ENCODE results near the gene PINK1.

Gene PINK1

GRCh38 chr1:20660847-20661206 lies 27.6 kb downstream of the PINK1 start:
- Mint-ChIP-seq H3K27ac (peak overlapping the region; percentile 89 to 98 (median 96)), H3K9me3 (no peaks in the 10 kb centered on the region), H3K36me3 (ENCODE audit: low read depth) (peaks cover 21% of the 10 kb centered on the region), H3K4me3 (peak overlapping the region; percentile 99 to 100 (median 100)), H3K27me3 (ENCODE audit: low read depth) (no peaks in the 10 kb centered on the region), H3K4me1 (peaks cover 35% of the 10 kb centered on the region)
- TF ChIP-seq CTCF (IDR thresholded peaks at IDR 0.05; ENCODE audit: unreplicated experiment in 3 of 3), result no peak

GRCh38 chr1:20661207-20662109 lies 28.2 kb downstream of the PINK1 start, which contains the start of gene DDOST:
TSS of gene DDOST (minus strand) at chr1:20661369. CDS start at chr1:20661350, 19 bp downstream.
- no peaks in the 10 kb centered on the region for H3K9me3 Mint-ChIP-seq
- peaks cover 34% of the 10 kb centered on the region for H3K4me1 Mint-ChIP-seq
- peak within 1 kb of the TSS; percentile 89 to 98 (median 96) for H3K27ac Mint-ChIP-seq
- TF ChIP-seq CTCF (IDR thresholded peaks at IDR 0.05; ENCODE audit: unreplicated experiment in 3 of 3), result peak; percentile 37 to 49 (median 44)
- H3K4me3 Mint-ChIP-seq, result peak within 1 kb of the TSS; percentile 99 to 100 (median 100)
- H3K27me3 Mint-ChIP-seq (ENCODE audit: low read depth), result no peaks in the 10 kb centered on the region
- H3K36me3 Mint-ChIP-seq (ENCODE audit: low read depth), result peaks cover 15% of the 10 kb centered on the region

- H3K4me1 Mint-ChIP-seq, result peaks cover 30% of the 10 kb centered on the region
- peak overlapping the region; percentile 89 to 98 (median 96) for H3K27ac Mint-ChIP-seq
- peaks cover 8% of the 10 kb centered on the region for H3K36me3 Mint-ChIP-seq (ENCODE audit: low read depth)
- no peak for TF ChIP-seq CTCF (IDR thresholded peaks at IDR 0.05; ENCODE audit: unreplicated experiment in 3 of 3)
- no peaks in the 10 kb centered on the region for H3K27me3 Mint-ChIP-seq (ENCODE audit: low read depth)
- peak overlapping the region; percentile 99 to 100 (median 100) for H3K4me3 Mint-ChIP-seq
- no peaks in the 10 kb centered on the region for H3K9me3 Mint-ChIP-seq
Measured at GRCh38 chr1:20662110-20662475, 28.8 kb downstream of the PINK1 start.

GRCh38 chr1:20663365-20663764 lies 30.1 kb downstream of the PINK1 start:
- H3K36me3 Mint-ChIP-seq (ENCODE audit: low read depth), result peaks cover 5% of the 10 kb centered on the region
- peak overlapping the region in 2 of 3 experiments; percentile 26 to 89 for H3K27ac Mint-ChIP-seq
- H3K4me1 Mint-ChIP-seq, result peaks cover 30% of the 10 kb centered on the region
- H3K9me3 Mint-ChIP-seq, result no peaks in the 10 kb centered on the region
- no peak for TF ChIP-seq CTCF (IDR thresholded peaks at IDR 0.05; ENCODE audit: unreplicated experiment in 3 of 3)
- H3K4me3 Mint-ChIP-seq, result peak overlapping the region; percentile 99 to 100 (median 100)
- H3K27me3 Mint-ChIP-seq (ENCODE audit: low read depth), result no peaks in the 10 kb centered on the region

GRCh38 chr1:20663969-20664715 lies 30.9 kb downstream of the PINK1 start:
- H3K36me3 Mint-ChIP-seq (ENCODE audit: low read depth), result peaks cover 4% of the 10 kb centered on the region
- H3K9me3 Mint-ChIP-seq, result no peaks in the 10 kb centered on the region
- H3K4me1 Mint-ChIP-seq, result peaks cover 30% of the 10 kb centered on the region
- TF ChIP-seq CTCF (IDR thresholded peaks at IDR 0.05; ENCODE audit: unreplicated experiment in 3 of 3), result no peak
- H3K27me3 Mint-ChIP-seq (ENCODE audit: low read depth), result no peaks in the 10 kb centered on the region
- H3K4me3 Mint-ChIP-seq, result peak overlapping the region; percentile 99 to 100 (median 100)
- peak overlapping the region in 1 of 3 experiments; percentile 44 for H3K27ac Mint-ChIP-seq
